NCI-H1417 (cell line): ENCODE results near the gene ZNF433.

Experiments
- DNase-seq, 3 experiments: peaks; one replicate each; lab custom pipeline; 2025; lab: John Stamatoyannopoulos, UW

Gene ZNF433

DNA sequence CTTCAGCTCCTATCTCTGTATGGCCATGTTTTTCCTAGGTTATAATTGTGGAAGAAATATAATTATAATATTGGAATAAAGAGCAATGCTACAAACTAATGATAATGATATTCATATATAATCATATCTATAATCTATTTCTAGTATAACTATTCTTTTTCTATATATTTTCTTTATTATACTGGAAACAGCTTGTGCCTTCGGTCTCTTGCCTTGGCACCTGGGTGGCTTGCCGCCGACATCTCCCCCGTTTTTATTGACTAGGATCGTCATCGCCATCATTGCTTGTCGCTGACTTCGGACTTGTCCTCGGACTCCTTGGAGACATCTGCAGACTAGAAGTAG lies 46.4 kb downstream of the ZNF433 start:
- DNase-seq: no peak

DNA sequence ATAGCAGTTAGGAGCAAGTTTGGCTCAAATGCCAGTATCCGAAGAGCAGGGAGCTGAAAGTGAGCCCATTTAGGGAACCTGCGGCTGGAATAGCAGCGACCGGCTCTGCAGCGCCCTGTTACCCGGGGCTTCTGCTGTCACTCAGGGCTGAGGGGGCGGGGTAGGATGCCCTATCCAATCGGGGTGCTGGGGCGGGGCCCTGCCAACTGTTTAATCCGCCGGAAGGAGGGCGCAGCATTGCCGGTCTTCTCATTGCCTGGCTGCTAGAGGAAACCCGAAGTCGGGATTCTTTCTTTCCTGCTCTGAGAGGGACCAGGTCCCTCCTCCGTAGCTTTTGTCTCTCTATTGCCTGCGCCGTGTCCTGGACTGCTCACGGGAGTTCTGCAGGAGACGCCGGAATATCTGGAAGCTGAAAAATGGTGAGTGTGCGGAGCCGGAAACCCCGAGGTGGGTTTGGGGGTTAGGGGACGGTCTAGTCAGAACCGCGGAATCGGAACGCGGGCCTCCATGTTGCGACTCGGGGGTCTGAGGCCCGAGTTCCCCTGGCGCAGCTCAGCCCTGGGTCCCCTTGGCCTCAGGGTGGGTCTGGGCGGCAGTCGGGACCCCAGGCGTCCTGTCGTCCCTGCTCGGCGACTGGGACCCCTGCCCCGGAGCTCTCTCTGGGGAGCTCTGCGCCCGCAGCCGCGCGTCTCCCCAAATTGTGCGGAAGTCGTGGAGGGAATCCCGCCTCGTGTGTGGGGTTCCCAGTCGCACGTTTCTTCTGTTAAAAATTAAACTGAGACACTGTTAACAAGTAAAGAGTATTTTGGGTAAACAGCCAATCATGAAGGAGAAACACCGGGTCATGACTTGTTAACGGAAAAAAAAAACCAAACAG lies 47.8 kb downstream of the ZNF433 start:
- DNase-seq: peak; percentile 78 to 97 (median 95)

DNA sequence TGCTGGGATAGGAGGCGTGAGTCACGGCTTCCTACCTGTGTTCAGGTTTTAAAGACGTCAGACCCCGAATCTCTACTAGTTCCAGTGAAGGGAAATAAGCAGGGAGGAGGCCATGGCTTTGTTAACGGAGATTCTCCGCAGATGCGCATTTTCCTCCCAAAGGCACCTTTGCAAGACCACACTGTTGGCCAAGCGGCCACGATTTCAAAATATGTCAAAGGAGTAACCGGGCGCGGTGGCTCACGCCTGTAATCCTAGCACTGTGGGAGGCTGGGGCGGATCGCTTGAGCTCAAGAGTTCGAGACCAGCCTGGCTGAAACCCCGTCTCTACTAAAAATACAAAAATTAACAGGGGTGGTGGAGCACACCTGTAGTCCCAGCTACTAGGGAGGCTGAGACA lies 48.7 kb downstream of the ZNF433 start:
- no peak for DNase-seq

DNA sequence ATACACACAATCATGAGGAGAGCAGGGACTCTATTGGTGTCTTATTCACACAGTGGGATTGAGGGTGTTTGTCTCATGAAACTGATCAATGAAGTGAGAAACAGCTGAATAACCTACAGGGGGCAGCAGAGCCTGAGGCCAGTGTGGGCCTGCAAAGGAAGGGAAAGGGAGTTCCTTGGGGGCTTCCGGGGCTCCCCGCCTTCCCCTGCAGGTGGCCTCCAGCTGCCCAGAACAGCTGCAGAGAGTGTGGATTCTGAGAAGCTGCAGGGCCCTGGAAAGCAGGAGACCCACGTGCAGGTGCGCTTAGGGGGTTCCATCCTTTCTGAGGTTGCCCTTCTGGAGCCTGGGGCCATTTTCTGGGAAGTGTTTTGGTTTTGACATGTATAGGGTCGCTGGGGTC lies 50.5 kb downstream of the ZNF433 start:
- DNase-seq: peak in 1 of 3 experiments; percentile 26

DNA sequence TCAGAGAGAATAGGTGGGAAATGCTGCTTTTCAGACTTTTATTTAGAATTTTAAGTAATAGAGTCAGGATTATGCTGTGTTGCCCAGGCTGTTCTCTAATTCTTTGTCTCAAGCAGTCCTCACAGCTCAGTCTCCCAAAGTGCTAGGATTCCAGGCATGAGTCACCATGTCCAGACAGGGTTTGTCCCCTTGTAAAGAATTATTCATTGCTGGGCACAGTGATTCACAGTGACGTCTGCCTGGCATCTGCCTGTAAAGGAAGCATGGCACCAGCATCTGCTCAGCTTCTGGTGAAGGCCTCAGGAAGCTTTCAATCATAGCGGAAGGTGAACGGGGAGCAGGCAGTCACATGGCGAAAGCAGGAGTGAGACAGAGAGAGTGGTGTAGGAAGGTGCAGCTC lies 53.0 kb downstream of the ZNF433 start:
- no peak for DNase-seq

DNA sequence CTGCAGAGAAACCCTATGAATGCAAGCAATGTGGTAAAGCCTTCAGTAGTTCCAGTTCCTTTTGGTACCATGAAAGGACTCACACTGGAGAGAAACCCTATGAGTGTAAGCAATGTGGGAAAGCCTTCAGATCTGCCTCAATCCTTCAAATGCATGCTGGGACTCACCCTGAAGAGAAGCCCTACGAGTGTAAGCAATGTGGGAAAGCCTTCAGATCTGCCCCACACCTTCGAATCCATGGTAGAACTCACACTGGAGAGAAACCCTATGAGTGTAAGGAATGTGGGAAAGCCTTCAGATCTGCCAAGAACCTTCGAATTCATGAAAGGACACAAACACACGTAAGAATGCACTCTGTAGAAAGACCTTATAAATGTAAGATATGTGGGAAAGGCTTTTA lies 56.0 kb downstream of the ZNF433 start:
- no peak for DNase-seq

DNA sequence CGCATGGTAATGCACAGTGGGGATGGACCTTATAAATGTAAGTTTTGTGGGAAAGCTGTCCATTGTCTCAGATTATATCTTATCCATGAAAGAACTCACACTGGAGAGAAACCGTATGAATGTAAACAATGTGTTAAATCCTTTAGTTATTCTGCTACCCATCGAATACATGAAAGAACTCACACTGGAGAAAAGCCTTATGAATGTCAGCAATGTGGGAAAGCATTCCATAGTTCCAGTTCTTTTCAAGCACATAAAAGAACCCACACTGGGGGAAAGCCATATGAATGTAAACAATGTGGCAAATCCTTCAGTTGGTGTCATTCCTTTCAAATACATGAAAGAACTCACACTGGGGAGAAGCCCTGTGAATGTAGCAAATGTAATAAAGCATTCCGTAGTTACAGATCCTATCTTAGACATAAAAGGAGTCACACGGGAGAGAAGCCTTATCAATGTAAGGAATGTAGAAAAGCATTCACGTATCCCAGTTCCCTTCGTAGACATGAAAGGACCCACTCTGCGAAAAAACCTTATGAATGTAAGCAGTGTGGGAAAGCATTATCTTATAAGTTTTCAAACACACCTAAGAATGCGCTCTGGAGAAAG lies 56.9 kb downstream of the ZNF433 start:
- no peak for DNase-seq

DNA sequence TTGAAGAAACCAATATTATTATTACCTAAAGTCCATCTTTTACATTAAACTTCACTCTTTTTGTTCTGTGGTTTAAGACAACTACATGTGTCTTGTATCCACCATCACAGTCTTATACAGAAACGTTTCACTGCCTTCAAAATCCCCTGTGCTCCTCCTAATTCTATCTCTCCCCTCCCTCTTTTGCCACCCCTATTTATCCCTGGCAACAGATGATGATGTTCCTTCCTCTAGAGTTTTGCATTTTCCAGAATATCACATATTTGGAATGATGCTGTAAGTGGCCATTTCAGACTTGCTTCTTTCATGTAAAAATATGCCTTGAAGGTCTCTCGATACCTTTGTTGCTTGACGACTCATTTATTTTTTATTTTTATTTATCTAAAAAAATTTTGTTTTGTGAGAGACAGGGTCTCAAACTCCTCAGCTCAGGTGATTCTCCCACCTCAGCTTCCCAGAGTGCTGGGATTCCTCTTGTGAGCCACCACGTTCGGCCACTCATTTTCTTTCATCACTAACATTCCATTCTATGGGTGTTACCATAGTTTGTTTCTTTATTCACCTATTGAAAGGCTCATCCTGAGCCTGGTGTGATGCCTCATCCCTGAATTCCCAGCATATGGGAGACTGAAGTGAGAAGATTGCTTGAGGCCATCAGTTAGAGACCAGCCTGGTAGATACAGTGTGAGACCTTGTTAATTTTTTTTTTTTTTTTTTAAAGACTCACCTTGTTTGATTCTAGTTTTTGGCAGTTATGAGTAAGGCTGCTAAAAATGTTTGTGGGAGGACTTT lies 62.3 kb downstream of the ZNF433 start:
- no peak for DNase-seq

DNA sequence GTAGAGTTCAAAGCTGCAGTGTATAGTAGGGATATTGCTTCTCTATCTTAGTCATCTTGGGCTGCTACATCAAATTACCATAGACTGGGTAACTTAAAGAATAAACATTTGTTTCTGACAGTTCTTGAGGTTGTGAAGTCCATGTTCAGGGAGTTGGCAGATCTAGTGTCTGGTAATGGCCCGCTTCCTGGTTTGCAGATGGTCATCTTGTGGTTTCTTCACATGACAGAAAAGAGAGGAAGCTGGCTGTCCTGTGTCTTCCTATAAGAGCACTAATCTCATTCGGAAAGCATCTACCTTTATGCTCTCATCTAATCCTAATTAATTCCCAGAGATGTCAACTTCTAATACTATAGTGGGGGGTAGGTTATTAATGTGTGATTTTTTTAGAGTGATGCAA lies 64.4 kb downstream of the ZNF433 start:
- no peak for DNase-seq

DNA sequence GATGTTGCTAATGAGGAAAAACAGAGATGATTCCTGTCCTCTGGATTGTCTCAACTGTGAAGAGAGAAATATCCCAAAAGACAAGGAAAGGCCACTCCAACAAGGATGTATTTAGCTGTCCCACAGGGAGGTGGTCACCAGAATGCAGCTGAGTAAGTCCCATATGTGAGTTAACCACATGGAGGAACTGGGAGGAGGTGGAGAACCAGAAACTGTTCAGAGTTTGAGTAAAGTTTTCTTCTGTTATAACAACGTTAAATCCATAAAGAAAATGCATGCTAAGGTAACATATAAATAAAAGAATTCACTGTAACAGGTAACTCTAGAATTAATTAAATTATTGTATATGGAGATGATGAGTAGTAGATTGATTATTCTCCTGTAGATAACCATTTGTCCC lies 65.3 kb downstream of the ZNF433 start:
- DNase-seq: no peak

DNA sequence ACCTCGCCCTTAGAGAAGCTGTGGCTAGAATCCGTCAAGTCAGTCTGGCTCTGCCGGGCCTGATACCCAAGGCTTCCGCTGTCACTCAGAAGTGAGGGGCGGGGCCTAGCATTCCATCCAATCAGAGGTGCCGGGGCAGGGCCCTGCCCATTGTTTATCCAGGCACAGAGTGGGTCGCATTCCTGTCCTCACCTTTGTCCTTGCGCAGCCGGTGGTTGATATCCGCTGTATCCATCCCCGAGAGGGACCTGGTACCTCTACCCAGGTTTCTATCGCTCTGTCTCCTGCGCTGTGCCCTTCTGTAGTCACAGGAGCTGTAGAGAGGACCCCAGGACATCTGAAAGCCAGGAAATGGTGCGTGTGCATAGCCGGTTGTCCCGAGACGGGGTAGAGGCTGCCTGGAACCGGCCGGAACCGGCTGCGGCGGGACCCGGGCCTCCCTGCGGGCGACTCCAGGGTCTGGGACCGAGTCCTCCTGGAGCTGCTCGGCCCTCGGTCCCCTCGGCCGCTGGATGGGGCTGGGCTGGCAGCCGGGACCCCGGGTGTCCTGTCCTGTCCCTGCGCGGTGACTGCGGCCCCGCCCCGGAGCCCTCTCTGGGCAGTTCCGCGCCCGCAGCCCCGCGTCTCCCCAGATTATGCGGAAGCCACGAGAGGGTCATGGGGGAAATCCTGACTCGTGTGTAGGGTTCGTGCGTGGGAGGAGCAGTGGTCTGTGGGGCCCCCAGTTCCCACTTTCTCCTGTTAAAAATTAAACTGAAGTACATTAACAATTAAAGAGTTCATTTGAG lies 70.4 kb downstream of the ZNF433 start, which contains the start of gene ZNF763:
TSS of gene ZNF763 (plus strand) at position 183 of the 788 bp plus-strand sequence. CDS start at position 352, 169 bp downstream.
- DNase-seq: peak; percentile 13 to 95 (median 90)
